IMR-90 (cell line): ENCODE measurements around the gene ASTL. TPM values are rescaled to one million over a fixed set of nuclear protein-coding genes. Genes with fewer than 3 reads are reported as not detected.

ENCODE experiments used
- ATAC-seq: fragments of 200-7000 bp; cut with Tn5 transposase; 2 replicates; pipeline ENCODE4 v1.9.1; 2020; ENCODE audit warnings: low read depth, mild to moderate bottlenecking, moderate library complexity
- BruUV-seq: library from RNA; stranded (reverse); fragments of 400-500 nt; replicated peaks from 2 replicates; lab custom pipeline; 2021; lab: Mats Ljungman, UMichigan
- CTCF ChIA-PET: fragments of 300-600 bp; formaldehyde crosslinking; extraction: SDS; loops from one replicate; lab custom pipeline; 2021; ENCODE audit warnings: antibody characterized with exemption; lab: Yijun Ruan, JAX
- POLR2A ChIA-PET: fragments of 300-600 bp; sonication (Branson Sonifier 250); formaldehyde crosslinking; loops from one replicate; lab custom pipeline; 2022; ENCODE audit warnings: antibody characterized with exemption; ENCODE audit not compliant: unreplicated experiment; lab: Charles Lee
- DNase-seq: peaks from one replicate; pipeline ENCODE4 v3.0.0; 2013
- H2AFZ ChIP-seq: replicated peaks from 2 replicates; pipeline ENCODE3; 2013; ENCODE audit warnings: low read length, mild to moderate bottlenecking; ENCODE audit not compliant: poor library complexity
- H2AK5ac ChIP-seq: 2 replicates; pipeline ENCODE4 v1.6.1; 2013; ENCODE audit warnings: low read depth, low read length, inconsistent platforms
- H2AK9ac ChIP-seq: replicated peaks from 2 replicates; pipeline ENCODE3; 2013; ENCODE audit warnings: mild to moderate bottlenecking, low read depth, low read length, moderate library complexity; ENCODE audit not compliant: poor library complexity
- H2BK120ac ChIP-seq: 2 replicates; pipeline ENCODE4 v1.6.1; 2013; ENCODE audit warnings: low read depth, low read length, inconsistent platforms
- H2BK15ac ChIP-seq: 3 replicates; pipeline ENCODE4 v1.6.1; 2013; ENCODE audit warnings: low read depth, low read length, inconsistent platforms
- H2BK20ac ChIP-seq: 2 replicates; pipeline ENCODE4 v1.6.1; 2013; ENCODE audit warnings: low read depth, mild to moderate bottlenecking, inconsistent platforms, low read length, moderate library complexity
- H2BK5ac ChIP-seq: 2 replicates; pipeline ENCODE4 v1.6.1; 2013; ENCODE audit warnings: mild to moderate bottlenecking, low read depth, low read length, inconsistent platforms; ENCODE audit not compliant: poor library complexity, severe bottlenecking
- H3K14ac ChIP-seq: replicated peaks from 2 replicates; pipeline ENCODE4 v1.6.1; 2013; ENCODE audit warnings: low read depth, low read length, inconsistent platforms
- H3K18ac ChIP-seq: 2 replicates; pipeline ENCODE4 v1.6.1; 2013; ENCODE audit warnings: low read depth, low read length, control low read depth
- H3K23ac ChIP-seq: 2 replicates; pipeline ENCODE4 v1.6.1; 2013; ENCODE audit warnings: low read depth, low read length, inconsistent platforms
- H3K27ac ChIP-seq: 2 replicates; pipeline ENCODE4 v1.5.1; 2013; ENCODE audit warnings: mild to moderate bottlenecking, control low read depth, low read length; ENCODE audit not compliant: insufficient read depth
- H3K27me3 ChIP-seq: 2 replicates; pipeline ENCODE4 v1.6.1; 2013; ENCODE audit warnings: low read length; ENCODE audit not compliant: control insufficient read depth, insufficient read depth
- H3K36me3 ChIP-seq: 2 replicates; pipeline ENCODE4 v1.6.1; 2013; ENCODE audit warnings: low read length, mixed read lengths; ENCODE audit not compliant: control insufficient read depth, insufficient read depth
- H3K4ac ChIP-seq: 2 replicates; pipeline ENCODE4 v1.6.1; 2013; ENCODE audit warnings: low read depth, low read length, inconsistent platforms
- H3K4me1 ChIP-seq: 2 replicates; pipeline ENCODE4 v1.6.1; 2013; ENCODE audit warnings: low read length, mixed read lengths; ENCODE audit not compliant: control insufficient read depth, insufficient read depth
- H3K4me2 ChIP-seq: 2 replicates; pipeline ENCODE4 v1.6.1; 2013; ENCODE audit warnings: low read depth, mild to moderate bottlenecking, control low read depth, low read length, moderate library complexity
- H3K4me3 ChIP-seq: 2 replicates; pipeline ENCODE4 v1.5.1; 2013; ENCODE audit warnings: low read depth, mild to moderate bottlenecking, control low read depth, low read length, moderate library complexity; ENCODE audit not compliant: insufficient read depth
- H3K56ac ChIP-seq: 2 replicates; pipeline ENCODE4 v1.6.1; 2013; ENCODE audit warnings: low read length, inconsistent platforms; ENCODE audit not compliant: insufficient read depth; ENCODE audit errors: extremely low read depth
- H3K79me1 ChIP-seq, 2 experiments: 2 replicates each; pipeline ENCODE4 v1.6.1; 2013; ENCODE audit warnings: low read length in 2 of 2, inconsistent platforms in 1 of 2, low read depth in 1 of 2
- H3K9ac ChIP-seq: 2 replicates; pipeline ENCODE4 v1.6.1; 2013; ENCODE audit warnings: low read depth, low read length, control low read depth
- H3K9me1 ChIP-seq: 2 replicates; pipeline ENCODE4 v1.6.1; 2013; ENCODE audit warnings: low read length, inconsistent platforms; ENCODE audit not compliant: insufficient read depth
- H3K9me3 ChIP-seq: 2 replicates; pipeline ENCODE4 v1.6.1; 2013; ENCODE audit warnings: low read length; ENCODE audit not compliant: control insufficient read depth, insufficient read depth
- H4K20me1 ChIP-seq: 2 replicates; pipeline ENCODE4 v1.6.1; 2013; ENCODE audit warnings: low read length, inconsistent platforms; ENCODE audit not compliant: insufficient read depth
- H4K5ac ChIP-seq: 2 replicates; pipeline ENCODE4 v1.6.1; 2013; ENCODE audit warnings: mild to moderate bottlenecking, low read depth, low read length, control low read depth
- H4K8ac ChIP-seq, 2 experiments: 2 replicates each; pipeline ENCODE4 v1.6.1; 2013; ENCODE audit warnings: low read depth in 2 of 2, low read length in 2 of 2, control low read depth in 1 of 2, inconsistent platforms in 1 of 2
- H4K91ac ChIP-seq: 2 replicates; pipeline ENCODE4 v1.6.1; 2013; ENCODE audit warnings: low read depth, low read length, inconsistent platforms; ENCODE audit not compliant: insufficient read depth
- BHLHE40 ChIP-seq: fragments of 150-350 bp; IDR thresholded peaks from 2 replicates; pipeline ENCODE4 v1.6.1; 2016; ENCODE audit warnings: mild to moderate bottlenecking, low read depth, low read length
- CEBPB ChIP-seq: IDR thresholded peaks from 2 replicates; pipeline ENCODE4 v1.6.1; 2012; ENCODE audit warnings: low read depth, low read length, improper control_type of control experiment
- CHD1 ChIP-seq: IDR thresholded peaks from 2 replicates; pipeline ENCODE4 v1.6.1; 2012; ENCODE audit warnings: low read depth, low read length, improper control_type of control experiment
- CTCF ChIP-seq: conservative IDR thresholded peaks from 2 replicates; pipeline ENCODE4 v1.5.1; 2012; ENCODE audit warnings: mild to moderate bottlenecking, low read depth, low read length, improper control_type of control experiment
- MXI1 ChIP-seq: IDR thresholded peaks from 2 replicates; pipeline ENCODE4 v1.6.1; 2012; ENCODE audit warnings: low read depth, mild to moderate bottlenecking, low read length, moderate library complexity, borderline replicate concordance
- POLR2A ChIP-seq: IDR thresholded peaks from 2 replicates; pipeline ENCODE4 v1.6.1; 2012; ENCODE audit warnings: mild to moderate bottlenecking, low read depth, low read length
- RAD21 ChIP-seq: IDR thresholded peaks from 2 replicates; pipeline ENCODE4 v1.6.1; 2012; ENCODE audit warnings: low read length, improper control_type of control experiment
- RCOR1 ChIP-seq: IDR thresholded peaks from 2 replicates; pipeline ENCODE4 v1.6.1; 2012; ENCODE audit warnings: mild to moderate bottlenecking, low read length, improper control_type of control experiment; ENCODE audit not compliant: insufficient replicate concordance
- RFX5 ChIP-seq: IDR thresholded peaks from 2 replicates; pipeline ENCODE4 v1.8.0; 2012; ENCODE audit warnings: low read depth, mild to moderate bottlenecking, low read length, moderate library complexity
- SMC3 ChIP-seq: fragments of 150-350 bp; IDR thresholded peaks from 2 replicates; pipeline ENCODE4 v1.6.1; 2016; ENCODE audit warnings: low read depth, mild to moderate bottlenecking, antibody characterized with exemption, low read length, moderate library complexity
- WGBS, 2 experiments: methylation state at CpG; one replicate each; pipeline versions ENCODE4 v1.1.5 to v1.1.7; 2013; ENCODE audit warnings: missing lambda C conversion rate in 2 of 2; ENCODE audit not compliant: insufficient read length in 1 of 2; ENCODE audit errors: extremely low coverage in 2 of 2; 5-methylcytosine and 5-hydroxymethylcytosine counted together
- dilution Hi-C: fragments of 300-500 bp; cut with HindIII; formaldehyde crosslinking; loops from one replicate; pipeline ENCODE4 v1.14.3; 2018; ENCODE audit warnings: low sequenced_read_pairs; ENCODE audit not compliant: unreplicated experiment
- in situ Hi-C: fragments of 300-500 bp; cut with MboI; formaldehyde crosslinking; loops from 3 replicates; pipeline ENCODE4 v1.14.3; 2019; ENCODE audit warnings: low sequenced_read_pairs, inconsistent platforms, mixed read lengths
- intact Hi-C: fragments of 100-400 bp; cut with micrococcal nuclease; formaldehyde crosslinking; loops from 2 replicates; pipeline ENCODE4 v1.10.0; 2022
- polyA plus RNA-seq, 3 experiments: library from polyadenylated mRNA; depleted of rRNA; stranded (reverse); fragments of >200 nt; gene quantifications; 2 replicates each; pipeline ENCODE4 v1.2.3, GENCODE V29; 2012; ENCODE audit warnings: low replicate concordance in 1 of 3
- total RNA-seq: library from RNA; depleted of rRNA; stranded (reverse); fragments of >200 nt; gene quantifications from 2 replicates; pipeline ENCODE4 v1.2.3, GENCODE V29; 2012
- TF ChIP-seq, protein P1 (sequence below): fragments of 150-350 bp; IDR thresholded peaks from 2 replicates; pipeline ENCODE4 v1.6.1; 2017; ENCODE audit warnings: mild to moderate bottlenecking, antibody characterized with exemption, low read length, low read depth
- TF ChIP-seq, protein P2 (sequence below): fragments of 150-350 bp; IDR thresholded peaks from 2 replicates; pipeline ENCODE4 v1.6.1; 2016; ENCODE audit warnings: low read depth, mild to moderate bottlenecking, low read length, moderate library complexity, borderline replicate concordance

Gene ASTL
- total and polyA plus RNA-seq, 2 of the 4 experiments (the other 2 are of a cell fraction), result not detected

GRCh38 chr2:96123290-96123689 is 15.0 kb downstream of the ASTL start:
- Histone ChIP-seq H3K27ac (no peak overlapping the region), H4K91ac (no peak overlapping the region), H3K4me3 (no peak overlapping the region), H3K18ac (no peak overlapping the region), H2BK120ac (no peak overlapping the region), H2AK9ac (no peak overlapping the region), H2BK15ac (no peak overlapping the region), H2BK5ac (no peak overlapping the region), H3K14ac (no peak overlapping the region), H3K27me3 (peaks cover 70% of the 10 kb centered on the region), H3K4ac (no peak overlapping the region), H4K20me1 (0 out of 2 replicates have a peak, but pooled peaks cover 2% of the 10 kb centered on the region), H3K36me3 (no peaks in the 10 kb centered on the region), H3K79me1 (no peaks in the 10 kb centered on the region), H2AK5ac (no peak overlapping the region), H3K9me3 (no peaks in the 10 kb centered on the region; the same call in 1 of the 2 replicates), H3K9me1 (no peaks in the 10 kb centered on the region), H2BK20ac (no peak overlapping the region), H3K56ac (no peak overlapping the region), H4K8ac (no peak overlapping the region), H4K5ac (no peak overlapping the region), H2AFZ (no peak overlapping the region), H3K4me2 (no peak overlapping the region), H3K4me1 (no peaks in the 10 kb centered on the region), H3K23ac (no peak overlapping the region), H3K9ac (no peak overlapping the region)
- dilution Hi-C loops, result no loop called here
- in situ Hi-C loops, result loop anchor here (25.0 kb wide), 1 partner anchor 111 kb away; no protein-coding TSS in a partner anchor
- DNase-seq, result no peak
- CTCF ChIA-PET, result no interaction called here
- POLR2A ChIA-PET, result interaction anchor here (0.5 kb wide), 1 partner anchor 414 kb away, joined by 3 read pairs; no protein-coding TSS in a partner anchor
- intact Hi-C loops, result no loop called here
- TF ChIP-seq BHLHE40 (no peak), CHD1 (no peak), MXI1 (no peak), RCOR1 (no peak), SMC3 (no peak), POLR2A (no peak), CEBPB (no peak), RAD21 (no peak), CTCF (no peak), RFX5 (no peak)
- TF ChIP-seq, protein P1, sequence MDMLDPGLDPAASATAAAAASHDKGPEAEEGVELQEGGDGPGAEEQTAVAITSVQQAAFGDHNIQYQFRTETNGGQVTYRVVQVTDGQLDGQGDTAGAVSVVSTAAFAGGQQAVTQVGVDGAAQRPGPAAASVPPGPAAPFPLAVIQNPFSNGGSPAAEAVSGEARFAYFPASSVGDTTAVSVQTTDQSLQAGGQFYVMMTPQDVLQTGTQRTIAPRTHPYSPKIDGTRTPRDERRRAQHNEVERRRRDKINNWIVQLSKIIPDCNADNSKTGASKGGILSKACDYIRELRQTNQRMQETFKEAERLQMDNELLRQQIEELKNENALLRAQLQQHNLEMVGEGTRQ, result no peak
- TF ChIP-seq, protein P2, sequence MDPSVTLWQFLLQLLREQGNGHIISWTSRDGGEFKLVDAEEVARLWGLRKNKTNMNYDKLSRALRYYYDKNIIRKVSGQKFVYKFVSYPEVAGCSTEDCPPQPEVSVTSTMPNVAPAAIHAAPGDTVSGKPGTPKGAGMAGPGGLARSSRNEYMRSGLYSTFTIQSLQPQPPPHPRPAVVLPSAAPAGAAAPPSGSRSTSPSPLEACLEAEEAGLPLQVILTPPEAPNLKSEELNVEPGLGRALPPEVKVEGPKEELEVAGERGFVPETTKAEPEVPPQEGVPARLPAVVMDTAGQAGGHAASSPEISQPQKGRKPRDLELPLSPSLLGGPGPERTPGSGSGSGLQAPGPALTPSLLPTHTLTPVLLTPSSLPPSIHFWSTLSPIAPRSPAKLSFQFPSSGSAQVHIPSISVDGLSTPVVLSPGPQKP, result no peak
- no TSS peak for BruUV-seq
- no CpG with 5 or more reads among the region's 1 CpG for WGBS, 2 experiments
- ATAC-seq, result no peak
